Spleen (tissue), 7 donors: Measurements from ENCODE around the gene SIRT3.

Experiments used
- CTCF ChIP-seq, 11 experiments: fragments of 200-600 bp in 7 of 11; fragments of 450-650 bp in 4 of 11; sonication (generic) in 4 of 11; IDR thresholded peaks in 8 of 11; conservative IDR thresholded peaks in 3 of 11; 1 replicate in 7 of 11; 2 replicates in 4 of 11; pipeline versions ENCODE4 v1.4.0 to v1.8.0; 2016 to 2021; ENCODE audit warnings: antibody characterized with exemption in 11 of 11, inconsistent platforms in 4 of 11, mild to moderate bottlenecking in 1 of 11
- POLR2AphosphoS5 ChIP-seq, 3 donors: sonication (generic); formaldehyde crosslinking; IDR thresholded peaks; one replicate each; pipeline ENCODE4 v1.5.1; 2017; ENCODE audit warnings: antibody characterized with exemption in 3 of 3
- donor health status: DM: no; HTN: no; CAD: no; lungs with moderate emphysema.
- donor health status: DM: no; HTN: no; CAD: no.
- donor health status: DM: no; HTN: no; CAD: no.

- TF ChIP-seq POLR2AphosphoS5 (IDR thresholded peaks at IDR 0.05) (no peak), CTCF (IDR thresholded peaks at IDR 0.05 in 8 of 11, conservative IDR thresholded peaks at IDR 0.05 in 3 of 11) (no peak)
Observed at GRCh38 chr11:225734-226453, 10.2 kb downstream of the SIRT3 start.
